Tibial artery (tissue), 4 donors: ENCODE results near the gene RPL10L.

ENCODE experiments used
- DNase-seq, 2 donors: peaks; one replicate each; pipeline ENCODE4 v3.0.0-alpha.2; 2019
- H3K27ac ChIP-seq, 2 donors: fragments of 200-600 bp; sonication (generic) in 1 of 2; 1 replicate in 1 of 2; 2 replicates in 1 of 2; pipeline ENCODE4 v1.5.1; 2018 to 2019; ENCODE audit warnings: mild to moderate bottlenecking in 1 of 2
- H3K27me3 ChIP-seq, 2 donors: fragments of 200-600 bp; sonication (generic) in 1 of 2; one replicate each; pipeline versions ENCODE4 v1.5.1 to v1.6.0; 2016 to 2019
- H3K36me3 ChIP-seq, 3 donors: fragments of 200-600 bp; sonication (generic) in 2 of 3; one replicate each; pipeline ENCODE4 v1.5.1; 2016 to 2019; ENCODE audit warnings: mild to moderate bottlenecking in 2 of 3
- H3K4me1 ChIP-seq, 4 donors: fragments of 200-600 bp; sonication (generic) in 2 of 4; 1 replicate in 3 of 4; 2 replicates in 1 of 4; pipeline ENCODE4 v1.5.1; 2016 to 2019
- H3K4me3 ChIP-seq, 2 donors: fragments of 200-600 bp; sonication (generic) in 1 of 2; 1 replicate in 1 of 2; 2 replicates in 1 of 2; pipeline ENCODE4 v1.5.1; 2018 to 2019; ENCODE audit warnings: mild to moderate bottlenecking in 2 of 2
- H3K9me3 ChIP-seq, 3 donors: fragments of 200-600 bp; sonication (generic) in 1 of 3; one replicate each; pipeline ENCODE4 v1.5.1; 2016 to 2019
- CTCF ChIP-seq, 2 experiments: fragments of 200-600 bp in 1 of 2; fragments of 450-650 bp in 1 of 2; IDR thresholded peaks; one replicate each; pipeline ENCODE4 v1.5.1; 2017 to 2019; ENCODE audit warnings: antibody characterized with exemption in 2 of 2, mild to moderate bottlenecking in 1 of 2, moderate library complexity in 1 of 2
- intact Hi-C: fragments of 100-400 bp; cut with DNase I; formaldehyde crosslinking; loops from one replicate; pipeline ENCODE4 v1.15.0; 2023; ENCODE audit warnings: low total_unique reads

Gene RPL10L

DNA sequence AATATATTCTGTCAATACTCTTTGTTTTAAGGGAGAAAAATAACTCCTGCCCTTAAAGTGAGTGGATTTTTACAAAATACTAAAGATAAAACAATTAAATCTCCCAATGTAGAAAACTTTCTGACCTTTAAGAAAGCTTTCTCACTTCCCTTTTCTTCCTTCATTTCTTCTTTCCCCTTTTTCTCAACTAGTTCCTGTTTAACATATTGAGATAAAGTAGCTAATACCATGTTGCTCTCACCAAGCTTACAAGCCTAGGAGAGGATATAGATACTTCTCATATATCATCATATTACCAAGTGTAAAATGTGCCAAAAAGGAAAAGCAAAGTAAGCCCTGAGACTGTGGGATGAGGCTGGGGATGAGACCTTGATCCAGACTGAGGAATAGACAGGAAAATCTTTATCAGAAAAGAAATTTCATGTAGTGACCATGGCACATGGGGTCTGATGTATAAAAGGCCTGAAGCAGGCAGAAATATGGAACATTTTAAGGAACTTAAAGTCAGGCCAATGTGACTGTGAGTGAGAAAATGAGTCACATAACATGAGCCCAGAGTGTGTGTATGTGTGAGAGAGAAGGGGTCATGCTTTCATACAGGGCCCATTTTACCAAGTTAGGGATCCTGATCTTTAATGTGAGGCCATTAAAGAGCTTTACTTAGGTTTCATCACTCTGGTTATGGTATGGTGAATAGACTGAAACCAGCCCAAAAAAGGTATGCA lies 1.6 kb upstream of the RPL10L start:
- no peak for DNase-seq
- Histone ChIP-seq H3K4me1 (no peaks in the 10 kb centered on the region), H3K36me3 (no peaks in the 10 kb centered on the region), H3K4me3 (no peak overlapping the region), H3K27ac (no peak overlapping the region), H3K27me3 (no peaks in the 10 kb centered on the region), H3K9me3 (no peaks in the 10 kb centered on the region)
- TF ChIP-seq CTCF (IDR thresholded peaks at IDR 0.05), result no peak
- intact Hi-C loops, result no loop called here

- DNase-seq, result no peak
- intact Hi-C loops, result no loop called here
- TF ChIP-seq CTCF (IDR thresholded peaks at IDR 0.05), result no peak
Observed at GRCh38 chr14:46646796-46647195, 4.8 kb downstream of the RPL10L start.

DNA sequence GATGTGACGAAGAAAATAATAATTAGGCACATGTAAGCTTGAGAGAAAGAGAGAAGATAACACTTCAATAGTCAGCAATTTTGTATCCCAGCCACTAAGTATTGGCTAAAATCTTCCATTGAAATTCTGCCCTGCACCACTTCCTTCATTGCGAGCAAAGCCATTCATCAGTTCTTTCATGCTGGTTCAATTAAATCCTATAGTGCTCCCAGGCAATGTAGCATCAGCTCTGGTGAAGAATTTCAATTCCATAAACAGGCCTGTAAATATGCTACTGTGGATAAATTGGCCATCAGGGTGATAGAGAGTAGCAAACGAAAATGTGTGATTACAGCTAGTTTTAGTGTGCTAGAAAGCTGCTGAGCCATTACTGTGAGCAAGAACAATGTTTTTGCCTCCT lies 24.7 kb downstream of the RPL10L start:
- DNase-seq, result no peak
- Histone ChIP-seq H3K27ac (no peak overlapping the region), H3K4me1 (no peaks in the 10 kb centered on the region), H3K4me3 (no peak overlapping the region), H3K36me3 (no peaks in the 10 kb centered on the region), H3K9me3 (no peaks in the 10 kb centered on the region), H3K27me3 (no peaks in the 10 kb centered on the region)
- intact Hi-C loops, result loop anchor here (5.0 kb wide), 1 partner anchor 1395 kb away; no protein-coding TSS in a partner anchor
- no peak for TF ChIP-seq CTCF (IDR thresholded peaks at IDR 0.05)

More at GRCh38 chr14:46646796-46647195, 4.8 kb downstream of the RPL10L start:
- Histone ChIP-seq H3K27me3 (no peaks in the 10 kb centered on the region), H3K4me1 (no peaks in the 10 kb centered on the region), H3K27ac (no peak overlapping the region), H3K4me3 (no peak overlapping the region), H3K36me3 (no peaks in the 10 kb centered on the region), H3K9me3 (no peaks in the 10 kb centered on the region)
